ENCODE results near the gene GCN1.

DNA sequence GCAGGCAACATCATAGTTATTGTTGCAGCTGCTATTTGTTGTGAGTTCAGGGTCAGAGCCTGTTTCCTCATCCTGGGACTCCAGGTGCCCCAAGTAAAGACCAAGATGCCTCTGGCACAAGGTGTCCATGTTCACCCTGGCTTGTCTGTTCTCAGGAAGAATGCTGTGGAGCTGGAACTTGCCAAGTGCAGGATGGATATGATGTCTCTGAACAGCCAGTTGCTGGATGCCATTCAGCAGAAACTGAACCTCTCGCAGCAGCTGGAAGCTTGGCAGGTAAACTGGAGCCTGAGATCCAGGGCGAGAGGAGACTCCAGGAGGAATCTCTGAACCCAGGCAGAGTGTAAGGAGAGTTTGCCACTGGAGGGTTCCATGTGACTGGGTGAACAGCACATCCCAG, 104.7 kb downstream of the GCN1 start:
- TF ChIP-seq, protein P1, sequence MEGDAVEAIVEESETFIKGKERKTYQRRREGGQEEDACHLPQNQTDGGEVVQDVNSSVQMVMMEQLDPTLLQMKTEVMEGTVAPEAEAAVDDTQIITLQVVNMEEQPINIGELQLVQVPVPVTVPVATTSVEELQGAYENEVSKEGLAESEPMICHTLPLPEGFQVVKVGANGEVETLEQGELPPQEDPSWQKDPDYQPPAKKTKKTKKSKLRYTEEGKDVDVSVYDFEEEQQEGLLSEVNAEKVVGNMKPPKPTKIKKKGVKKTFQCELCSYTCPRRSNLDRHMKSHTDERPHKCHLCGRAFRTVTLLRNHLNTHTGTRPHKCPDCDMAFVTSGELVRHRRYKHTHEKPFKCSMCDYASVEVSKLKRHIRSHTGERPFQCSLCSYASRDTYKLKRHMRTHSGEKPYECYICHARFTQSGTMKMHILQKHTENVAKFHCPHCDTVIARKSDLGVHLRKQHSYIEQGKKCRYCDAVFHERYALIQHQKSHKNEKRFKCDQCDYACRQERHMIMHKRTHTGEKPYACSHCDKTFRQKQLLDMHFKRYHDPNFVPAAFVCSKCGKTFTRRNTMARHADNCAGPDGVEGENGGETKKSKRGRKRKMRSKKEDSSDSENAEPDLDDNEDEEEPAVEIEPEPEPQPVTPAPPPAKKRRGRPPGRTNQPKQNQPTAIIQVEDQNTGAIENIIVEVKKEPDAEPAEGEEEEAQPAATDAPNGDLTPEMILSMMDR (optimal IDR thresholded peaks at IDR 0.05 in 1 of 3, IDR thresholded peaks at IDR 0.05 in 1 of 3, conservative IDR thresholded peaks at IDR 0.05 in 1 of 3; ENCODE audit: extremely low read depth in 1 of 3, insufficient read depth in 2 of 3, low read length in 3 of 3), result no peak
- no peak for TF ChIP-seq EZH2 (IDR thresholded peaks at IDR 0.05; ENCODE audit: low read length)
